Measurements from ENCODE around the gene DDX52. TPM values are rescaled to one million over a fixed set of nuclear protein-coding genes. Genes with fewer than 3 reads are reported as not detected.

DDX52 gene
- total and polyA plus RNA-seq, 2 of the 8 experiments (the other 6 are each of a cell fraction or from before 2014, with no cell fraction given): 10.0 to 45.9 TPM

DNA sequence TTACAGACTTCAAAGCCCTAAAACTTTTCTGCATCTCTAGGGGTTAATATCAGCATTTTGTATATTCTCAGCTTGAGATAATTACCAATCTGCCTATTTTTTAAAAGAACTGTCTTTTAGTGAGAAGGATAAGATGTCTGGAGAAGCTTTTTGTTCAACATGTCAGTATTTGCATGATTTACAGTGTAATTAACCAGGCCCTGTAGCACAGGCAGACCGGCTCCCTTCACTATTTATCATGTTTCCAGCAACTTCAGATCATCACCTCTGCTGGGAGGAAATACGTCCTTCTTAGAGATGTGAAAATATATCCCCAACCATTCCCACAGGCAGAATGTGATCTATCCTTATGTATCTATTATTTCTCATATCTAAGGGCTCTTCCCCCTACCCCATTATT is 8.6 kb upstream of the DDX52 start (continued):
- TF ChIP-seq, protein P1, sequence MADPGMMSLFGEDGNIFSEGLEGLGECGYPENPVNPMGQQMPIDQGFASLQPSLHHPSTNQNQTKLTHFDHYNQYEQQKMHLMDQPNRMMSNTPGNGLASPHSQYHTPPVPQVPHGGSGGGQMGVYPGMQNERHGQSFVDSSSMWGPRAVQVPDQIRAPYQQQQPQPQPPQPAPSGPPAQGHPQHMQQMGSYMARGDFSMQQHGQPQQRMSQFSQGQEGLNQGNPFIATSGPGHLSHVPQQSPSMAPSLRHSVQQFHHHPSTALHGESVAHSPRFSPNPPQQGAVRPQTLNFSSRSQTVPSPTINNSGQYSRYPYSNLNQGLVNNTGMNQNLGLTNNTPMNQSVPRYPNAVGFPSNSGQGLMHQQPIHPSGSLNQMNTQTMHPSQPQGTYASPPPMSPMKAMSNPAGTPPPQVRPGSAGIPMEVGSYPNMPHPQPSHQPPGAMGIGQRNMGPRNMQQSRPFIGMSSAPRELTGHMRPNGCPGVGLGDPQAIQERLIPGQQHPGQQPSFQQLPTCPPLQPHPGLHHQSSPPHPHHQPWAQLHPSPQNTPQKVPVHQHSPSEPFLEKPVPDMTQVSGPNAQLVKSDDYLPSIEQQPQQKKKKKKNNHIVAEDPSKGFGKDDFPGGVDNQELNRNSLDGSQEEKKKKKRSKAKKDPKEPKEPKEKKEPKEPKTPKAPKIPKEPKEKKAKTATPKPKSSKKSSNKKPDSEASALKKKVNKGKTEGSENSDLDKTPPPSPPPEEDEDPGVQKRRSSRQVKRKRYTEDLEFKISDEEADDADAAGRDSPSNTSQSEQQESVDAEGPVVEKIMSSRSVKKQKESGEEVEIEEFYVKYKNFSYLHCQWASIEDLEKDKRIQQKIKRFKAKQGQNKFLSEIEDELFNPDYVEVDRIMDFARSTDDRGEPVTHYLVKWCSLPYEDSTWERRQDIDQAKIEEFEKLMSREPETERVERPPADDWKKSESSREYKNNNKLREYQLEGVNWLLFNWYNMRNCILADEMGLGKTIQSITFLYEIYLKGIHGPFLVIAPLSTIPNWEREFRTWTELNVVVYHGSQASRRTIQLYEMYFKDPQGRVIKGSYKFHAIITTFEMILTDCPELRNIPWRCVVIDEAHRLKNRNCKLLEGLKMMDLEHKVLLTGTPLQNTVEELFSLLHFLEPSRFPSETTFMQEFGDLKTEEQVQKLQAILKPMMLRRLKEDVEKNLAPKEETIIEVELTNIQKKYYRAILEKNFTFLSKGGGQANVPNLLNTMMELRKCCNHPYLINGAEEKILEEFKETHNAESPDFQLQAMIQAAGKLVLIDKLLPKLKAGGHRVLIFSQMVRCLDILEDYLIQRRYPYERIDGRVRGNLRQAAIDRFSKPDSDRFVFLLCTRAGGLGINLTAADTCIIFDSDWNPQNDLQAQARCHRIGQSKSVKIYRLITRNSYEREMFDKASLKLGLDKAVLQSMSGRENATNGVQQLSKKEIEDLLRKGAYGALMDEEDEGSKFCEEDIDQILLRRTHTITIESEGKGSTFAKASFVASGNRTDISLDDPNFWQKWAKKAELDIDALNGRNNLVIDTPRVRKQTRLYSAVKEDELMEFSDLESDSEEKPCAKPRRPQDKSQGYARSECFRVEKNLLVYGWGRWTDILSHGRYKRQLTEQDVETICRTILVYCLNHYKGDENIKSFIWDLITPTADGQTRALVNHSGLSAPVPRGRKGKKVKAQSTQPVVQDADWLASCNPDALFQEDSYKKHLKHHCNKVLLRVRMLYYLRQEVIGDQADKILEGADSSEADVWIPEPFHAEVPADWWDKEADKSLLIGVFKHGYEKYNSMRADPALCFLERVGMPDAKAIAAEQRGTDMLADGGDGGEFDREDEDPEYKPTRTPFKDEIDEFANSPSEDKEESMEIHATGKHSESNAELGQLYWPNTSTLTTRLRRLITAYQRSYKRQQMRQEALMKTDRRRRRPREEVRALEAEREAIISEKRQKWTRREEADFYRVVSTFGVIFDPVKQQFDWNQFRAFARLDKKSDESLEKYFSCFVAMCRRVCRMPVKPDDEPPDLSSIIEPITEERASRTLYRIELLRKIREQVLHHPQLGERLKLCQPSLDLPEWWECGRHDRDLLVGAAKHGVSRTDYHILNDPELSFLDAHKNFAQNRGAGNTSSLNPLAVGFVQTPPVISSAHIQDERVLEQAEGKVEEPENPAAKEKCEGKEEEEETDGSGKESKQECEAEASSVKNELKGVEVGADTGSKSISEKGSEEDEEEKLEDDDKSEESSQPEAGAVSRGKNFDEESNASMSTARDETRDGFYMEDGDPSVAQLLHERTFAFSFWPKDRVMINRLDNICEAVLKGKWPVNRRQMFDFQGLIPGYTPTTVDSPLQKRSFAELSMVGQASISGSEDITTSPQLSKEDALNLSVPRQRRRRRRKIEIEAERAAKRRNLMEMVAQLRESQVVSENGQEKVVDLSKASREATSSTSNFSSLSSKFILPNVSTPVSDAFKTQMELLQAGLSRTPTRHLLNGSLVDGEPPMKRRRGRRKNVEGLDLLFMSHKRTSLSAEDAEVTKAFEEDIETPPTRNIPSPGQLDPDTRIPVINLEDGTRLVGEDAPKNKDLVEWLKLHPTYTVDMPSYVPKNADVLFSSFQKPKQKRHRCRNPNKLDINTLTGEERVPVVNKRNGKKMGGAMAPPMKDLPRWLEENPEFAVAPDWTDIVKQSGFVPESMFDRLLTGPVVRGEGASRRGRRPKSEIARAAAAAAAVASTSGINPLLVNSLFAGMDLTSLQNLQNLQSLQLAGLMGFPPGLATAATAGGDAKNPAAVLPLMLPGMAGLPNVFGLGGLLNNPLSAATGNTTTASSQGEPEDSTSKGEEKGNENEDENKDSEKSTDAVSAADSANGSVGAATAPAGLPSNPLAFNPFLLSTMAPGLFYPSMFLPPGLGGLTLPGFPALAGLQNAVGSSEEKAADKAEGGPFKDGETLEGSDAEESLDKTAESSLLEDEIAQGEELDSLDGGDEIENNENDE (IDR thresholded peaks at IDR 0.05; ENCODE audit: insufficient replicate concordance, low read length): no peak
- TF ChIP-seq CBX5 (IDR thresholded peaks at IDR 0.05; ENCODE audit: low read depth, low read length): no peak
- no peak for TF ChIP-seq TCF12 (IDR thresholded peaks at IDR 0.05; ENCODE audit: low read depth, low read length)
- TF ChIP-seq POLR2AphosphoS5 (IDR thresholded peaks at IDR 0.05; ENCODE audit: low read depth, low read length): no peak
- no peak for TF ChIP-seq BCL11A (IDR thresholded peaks at IDR 0.05; ENCODE audit: low read depth in 2 of 2, low read length in 2 of 2)
- TF ChIP-seq NRF1 (IDR thresholded peaks at IDR 0.05; ENCODE audit: low read depth, low read length): no peak

Data from H1 (cell line).